ENCODE data around the gene ARSD. TPM values are rescaled to one million over a fixed set of nuclear protein-coding genes. Genes with fewer than 3 reads are reported as not detected.
"Not testable (repeated sequence)": the region's sequence is repeated elsewhere in the genome, so short reads cannot be mapped to it uniquely, and the experiment has no call there.

ARSD gene
- 4.5 and 8.1 TPM in 2 replicates for total RNA-seq (2014; rRNA removed; shearing (Covaris generic))

GRCh38 chrX:2928583-2929434 is at the start of gene ARSD:
Gene ARSD, minus strand, starts transcription at chrX:2929339. Its CDS starts 64 bp downstream, at chrX:2929275.
- Histone ChIP-seq H3K4me3 (ENCODE audit: insufficient read depth, low read depth, low read length) (peak within 1 kb of the TSS; percentile 72), H3K36me3 (replicated peaks; ENCODE audit: control insufficient read depth, insufficient read depth, low read length) (peaks cover 2% of the 10 kb centered on the region), H3K27me3 (ENCODE audit: control insufficient read depth, insufficient read depth, low read length) (no peaks in the 10 kb centered on the region)
- DNase-seq, result peak; percentile 96

- not testable (repeated sequence) for H3K27me3 ChIP-seq (ENCODE audit: control insufficient read depth, insufficient read depth, low read length); H3K4me3 ChIP-seq (ENCODE audit: insufficient read depth, low read depth, low read length); DNase-seq; H3K36me3 ChIP-seq (replicated peaks; ENCODE audit: control insufficient read depth, insufficient read depth, low read length)
These were observed 49.5 kb upstream of the ARSD start for GRCh38 chrX:2978639-2979038.

GRCh38 chrX:2974961-2975360 is 45.8 kb upstream of the ARSD start:
- no peak for DNase-seq
- H3K36me3 ChIP-seq (replicated peaks; ENCODE audit: control insufficient read depth, insufficient read depth, low read length), result no peaks in the 10 kb centered on the region
- H3K27me3 ChIP-seq (ENCODE audit: control insufficient read depth, insufficient read depth, low read length), result no peaks in the 10 kb centered on the region
- H3K4me3 ChIP-seq (ENCODE audit: insufficient read depth, low read depth, low read length), result no peak overlapping the region

- Histone ChIP-seq H3K27me3 (ENCODE audit: control insufficient read depth, insufficient read depth, low read length) (no peaks in the 10 kb centered on the region), H3K36me3 (replicated peaks; ENCODE audit: control insufficient read depth, insufficient read depth, low read length) (no peaks in the 10 kb centered on the region), H3K4me3 (ENCODE audit: insufficient read depth, low read depth, low read length) (no peak overlapping the region)
- DNase-seq, result no peak
These were observed 43.3 kb upstream of the ARSD start for GRCh38 chrX:2972391-2972790.

GRCh38 chrX:2969021-2969420 is 39.9 kb upstream of the ARSD start:
- DNase-seq, result no peak
- Histone ChIP-seq H3K4me3 (ENCODE audit: insufficient read depth, low read depth, low read length) (no peak overlapping the region), H3K36me3 (replicated peaks; ENCODE audit: control insufficient read depth, insufficient read depth, low read length) (no peaks in the 10 kb centered on the region), H3K27me3 (ENCODE audit: control insufficient read depth, insufficient read depth, low read length) (no peaks in the 10 kb centered on the region; the same call in 1 of the 2 replicates)

- no peaks in the 10 kb centered on the region for H3K36me3 ChIP-seq (replicated peaks; ENCODE audit: control insufficient read depth, insufficient read depth, low read length)
- DNase-seq, result no peak
- H3K4me3 ChIP-seq (ENCODE audit: insufficient read depth, low read depth, low read length), result no peak overlapping the region
- no peaks in the 10 kb centered on the region; the same call in 1 of the 2 replicates for H3K27me3 ChIP-seq (ENCODE audit: control insufficient read depth, insufficient read depth, low read length)
These were observed 39.1 kb upstream of the ARSD start for GRCh38 chrX:2967998-2968909.

- Histone ChIP-seq H3K36me3 (replicated peaks; ENCODE audit: control insufficient read depth, insufficient read depth, low read length) (no peaks in the 10 kb centered on the region), H3K4me3 (ENCODE audit: insufficient read depth, low read depth, low read length) (no peak overlapping the region), H3K27me3 (ENCODE audit: control insufficient read depth, insufficient read depth, low read length) (no peaks in the 10 kb centered on the region; the same call in 1 of the 2 replicates)
- no peak for DNase-seq
These were observed 38.4 kb upstream of the ARSD start for GRCh38 chrX:2967584-2967983.

GRCh38 chrX:2967012-2967411 is 37.9 kb upstream of the ARSD start:
- DNase-seq, result no peak
- Histone ChIP-seq H3K27me3 (ENCODE audit: control insufficient read depth, insufficient read depth, low read length) (no peaks in the 10 kb centered on the region; the same call in 1 of the 2 replicates), H3K4me3 (ENCODE audit: insufficient read depth, low read depth, low read length) (no peak overlapping the region), H3K36me3 (replicated peaks; ENCODE audit: control insufficient read depth, insufficient read depth, low read length) (no peaks in the 10 kb centered on the region)

GRCh38 chrX:2965965-2966364 is 36.8 kb upstream of the ARSD start:
- H3K4me3 ChIP-seq (ENCODE audit: insufficient read depth, low read depth, low read length), result no peak overlapping the region
- DNase-seq, result no peak
- no peaks in the 10 kb centered on the region for H3K36me3 ChIP-seq (replicated peaks; ENCODE audit: control insufficient read depth, insufficient read depth, low read length)

GRCh38 chrX:2963992-2964794 is 35.1 kb upstream of the ARSD start:
- H3K36me3 ChIP-seq (replicated peaks; ENCODE audit: control insufficient read depth, insufficient read depth, low read length); H3K27me3 ChIP-seq (ENCODE audit: control insufficient read depth, insufficient read depth, low read length); DNase-seq: not testable (repeated sequence)
- H3K4me3 ChIP-seq (ENCODE audit: insufficient read depth, low read depth, low read length), result peak overlapping the region; percentile 55; the same call in 1 of the 2 replicates

More at GRCh38 chrX:2965965-2966364, 36.8 kb upstream of the ARSD start:
- H3K27me3 ChIP-seq (ENCODE audit: control insufficient read depth, insufficient read depth, low read length), result no peaks in the 10 kb centered on the region; the same call in 1 of the 2 replicates

- DNase-seq; H3K36me3 ChIP-seq (replicated peaks; ENCODE audit: control insufficient read depth, insufficient read depth, low read length); H3K27me3 ChIP-seq (ENCODE audit: control insufficient read depth, insufficient read depth, low read length): not testable (repeated sequence)
- peak overlapping the region; percentile 55; the same call in 1 of the 2 replicates for H3K4me3 ChIP-seq (ENCODE audit: insufficient read depth, low read depth, low read length)
These were observed 34.3 kb upstream of the ARSD start for GRCh38 chrX:2963449-2963848.

GRCh38 chrX:2962381-2962780 is 33.2 kb upstream of the ARSD start:
- peak; percentile 57 for DNase-seq
- H3K4me3 ChIP-seq (ENCODE audit: insufficient read depth, low read depth, low read length), result peak overlapping the region; percentile 25; the same call in 1 of the 2 replicates
- no peaks in the 10 kb centered on the region for H3K36me3 ChIP-seq (replicated peaks; ENCODE audit: control insufficient read depth, insufficient read depth, low read length)
- no peaks in the 10 kb centered on the region; the same call in 1 of the 2 replicates for H3K27me3 ChIP-seq (ENCODE audit: control insufficient read depth, insufficient read depth, low read length)

GRCh38 chrX:2960861-2961515 is 31.8 kb upstream of the ARSD start:
- H3K27me3 ChIP-seq (ENCODE audit: control insufficient read depth, insufficient read depth, low read length), result no peaks in the 10 kb centered on the region
- no peaks in the 10 kb centered on the region for H3K36me3 ChIP-seq (replicated peaks; ENCODE audit: control insufficient read depth, insufficient read depth, low read length)
- peak; percentile 50 for DNase-seq
- peak overlapping the region; percentile 22; the same call in 1 of the 2 replicates for H3K4me3 ChIP-seq (ENCODE audit: insufficient read depth, low read depth, low read length)
